Inferior parietal cortex (tissue), 1 donor: ENCODE results near the gene MDFI.
A peak's percentile ranks its signal among the peaks of the same experiment; 100 is the strongest.

ENCODE experiments used
- DNase-seq: peaks from one replicate; pipeline ENCODE4 v3.0.0-alpha.2; 2016; ENCODE audit errors: extremely low spot score

Gene MDFI

DNA sequence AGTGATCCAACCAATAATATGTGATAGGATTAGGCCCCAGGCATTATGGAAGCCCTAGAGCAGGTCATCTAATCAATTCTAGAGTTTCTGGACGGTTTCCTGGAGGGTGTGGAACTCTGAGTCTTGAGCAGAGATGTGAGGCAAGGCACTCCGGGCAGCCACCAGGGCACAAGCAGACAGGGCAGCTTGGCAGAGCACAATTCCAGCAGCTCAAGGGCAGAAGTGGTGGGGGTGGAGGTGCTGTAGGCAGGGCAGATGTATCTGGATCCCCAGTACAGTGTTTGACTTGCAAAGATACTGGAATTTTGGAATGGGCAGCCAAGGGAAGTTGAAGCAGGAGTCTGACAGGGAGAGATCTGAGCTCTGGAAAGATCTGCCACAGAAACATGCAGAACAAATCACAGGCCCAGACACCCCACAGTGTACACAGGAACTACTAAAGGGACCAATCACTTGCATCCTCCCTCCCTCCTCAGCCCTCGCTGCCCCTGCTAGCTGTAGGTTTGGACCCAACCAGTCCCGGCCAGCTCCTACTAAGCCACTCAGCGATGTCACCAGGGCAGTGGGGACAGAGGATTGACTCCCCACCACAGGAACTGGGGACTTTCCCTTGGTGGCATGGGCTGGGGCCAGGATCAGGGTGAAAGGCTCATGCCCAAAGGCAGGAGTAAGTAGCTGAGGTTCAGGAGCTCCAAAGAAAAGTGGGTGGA, 50.1 kb downstream of the MDFI start:
- no peak for DNase-seq

DNA sequence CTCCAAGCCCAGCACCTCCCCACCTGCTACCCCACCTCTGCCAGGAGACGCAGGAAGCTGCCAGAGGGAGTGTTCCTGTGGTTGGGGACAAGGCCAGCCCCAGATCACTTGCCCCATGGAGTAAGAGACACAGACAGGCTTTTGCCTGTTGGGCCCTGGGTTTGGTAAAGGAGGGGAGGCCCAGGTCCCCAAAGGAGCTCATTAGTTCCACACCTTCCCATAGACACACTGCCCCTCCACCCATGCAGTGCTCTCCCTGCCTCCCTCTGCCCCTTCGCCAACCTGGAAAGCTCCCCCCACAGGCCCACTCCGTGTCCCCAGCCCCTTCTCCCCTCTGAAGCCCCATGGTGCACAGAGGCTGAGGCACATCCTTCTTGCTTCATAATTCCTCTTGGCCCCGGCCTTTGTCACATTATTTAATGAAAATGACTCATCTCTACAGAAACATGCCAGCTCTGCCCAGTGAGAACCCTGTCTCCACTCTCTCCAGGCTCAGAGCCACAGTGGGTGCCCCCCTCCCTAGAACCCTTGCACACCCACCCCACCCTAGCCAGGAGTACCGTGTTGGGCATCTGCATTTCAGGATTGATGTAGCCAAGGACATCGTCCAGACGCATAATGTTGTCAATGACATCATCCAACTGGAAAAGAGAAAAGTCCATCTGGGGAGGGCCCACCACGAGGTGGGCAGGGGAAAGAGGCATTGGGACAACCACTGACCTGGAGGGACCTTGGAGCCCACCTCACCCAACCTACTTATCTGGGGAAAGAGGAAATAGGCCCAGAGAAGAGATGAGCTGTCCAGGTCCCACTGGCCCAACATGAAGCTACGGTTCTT, 51.1 kb downstream of the MDFI start:
- no peak for DNase-seq

GRCh38 chr6:41690541-41691330, 52.5 kb downstream of the MDFI start:
- no peak for DNase-seq

GRCh38 chr6:41691426-41692079, 53.3 kb downstream of the MDFI start:
- DNase-seq: no peak

GRCh38 chr6:41692080-41692675, 53.9 kb downstream of the MDFI start:
- no peak for DNase-seq

DNA sequence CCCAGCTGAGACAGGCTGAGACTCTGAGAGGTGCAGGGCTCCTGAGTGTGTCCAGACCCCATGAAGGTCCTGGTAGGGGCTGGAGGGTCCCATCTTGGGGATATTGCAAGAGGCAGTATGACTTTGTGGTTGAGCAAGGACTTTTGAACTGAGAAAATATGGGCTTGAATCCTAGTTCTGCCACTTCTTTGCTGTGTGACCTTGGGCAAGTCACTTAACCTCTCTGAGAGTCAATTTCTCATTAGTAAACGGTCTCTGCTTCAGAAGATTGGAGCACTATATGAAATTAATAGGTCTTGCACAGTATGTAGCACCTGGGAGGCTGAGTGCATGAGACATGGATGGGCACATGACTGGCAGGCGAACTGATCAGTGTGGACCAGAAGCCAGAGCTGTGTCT, 54.5 kb downstream of the MDFI start:
- DNase-seq: peak; percentile 22

GRCh38 chr6:41693281-41694240, 55.3 kb downstream of the MDFI start:
- peak; percentile 82 for DNase-seq

DNA sequence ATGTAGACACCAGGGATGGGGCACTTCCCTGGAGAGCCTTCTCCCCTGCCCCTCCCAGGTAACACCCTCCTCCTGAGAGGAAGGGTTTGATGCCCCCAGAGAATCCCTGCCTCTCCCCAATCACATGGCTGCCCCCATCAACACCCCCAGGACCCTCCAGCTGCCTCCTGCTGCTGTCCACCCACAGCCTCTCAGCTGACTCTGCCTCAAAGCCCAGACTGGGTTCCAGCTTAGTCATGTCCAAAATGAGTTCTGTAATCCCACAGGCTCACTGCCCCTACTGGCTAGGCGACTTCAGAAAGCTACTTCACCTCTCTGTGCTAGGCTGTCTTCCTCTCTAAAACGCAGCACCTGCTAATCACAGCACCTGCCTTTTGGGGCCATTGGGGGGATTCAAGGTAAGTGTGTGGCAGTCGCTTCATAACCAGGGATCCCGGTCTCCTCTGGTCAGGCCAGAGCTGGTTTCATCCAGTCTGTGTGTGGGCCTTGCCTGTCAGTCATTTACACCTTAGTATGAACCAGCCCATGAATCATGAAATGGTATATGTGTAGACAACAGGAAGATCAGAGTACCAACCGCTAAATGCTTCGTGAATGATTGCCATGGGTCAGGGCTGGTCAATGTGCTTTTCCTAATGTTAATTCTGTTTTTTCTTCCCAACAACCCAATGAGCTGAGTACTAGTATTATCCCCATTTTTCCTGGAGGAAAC, 56.7 kb downstream of the MDFI start:
- peak; percentile 13 for DNase-seq

DNA sequence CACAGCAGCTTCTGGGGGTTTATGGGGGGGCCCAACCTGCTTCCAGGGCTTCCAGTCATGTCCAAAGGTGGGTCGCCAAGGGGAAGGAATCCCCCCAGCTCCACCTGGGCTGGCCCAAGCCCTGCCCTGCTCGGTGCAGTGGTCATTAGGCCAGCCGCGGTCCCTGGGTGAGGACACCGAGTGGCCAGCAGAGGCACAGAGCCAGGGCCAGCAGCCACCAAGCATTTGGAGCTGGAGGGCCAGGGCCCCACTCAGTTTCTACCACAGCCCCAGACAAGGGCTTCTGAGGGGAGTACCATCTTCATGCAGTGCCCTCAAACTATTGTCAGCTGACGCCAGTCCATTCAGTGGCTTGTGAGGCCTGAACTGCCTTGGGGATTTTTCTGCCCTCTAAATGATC, 57.6 kb downstream of the MDFI start:
- no peak for DNase-seq

DNA sequence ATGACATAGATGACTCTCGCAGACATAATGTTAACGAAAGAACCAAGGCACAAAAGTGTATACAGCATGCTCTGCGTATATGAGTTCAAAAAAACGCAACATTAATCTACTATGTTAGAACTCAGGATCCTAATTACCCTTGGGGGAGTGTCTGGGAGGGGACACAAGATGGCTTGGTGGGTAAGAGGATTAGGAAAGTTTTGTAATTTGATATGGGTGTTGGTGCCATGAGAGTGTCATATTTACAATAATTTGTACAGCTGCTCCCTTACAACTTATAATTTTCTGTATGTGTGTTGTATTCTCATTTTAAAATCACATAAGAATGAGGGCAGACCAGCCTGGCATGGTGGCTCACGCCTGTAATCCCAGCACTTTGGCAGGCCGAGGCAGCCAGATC, 58.5 kb downstream of the MDFI start:
- DNase-seq: no peak

DNA sequence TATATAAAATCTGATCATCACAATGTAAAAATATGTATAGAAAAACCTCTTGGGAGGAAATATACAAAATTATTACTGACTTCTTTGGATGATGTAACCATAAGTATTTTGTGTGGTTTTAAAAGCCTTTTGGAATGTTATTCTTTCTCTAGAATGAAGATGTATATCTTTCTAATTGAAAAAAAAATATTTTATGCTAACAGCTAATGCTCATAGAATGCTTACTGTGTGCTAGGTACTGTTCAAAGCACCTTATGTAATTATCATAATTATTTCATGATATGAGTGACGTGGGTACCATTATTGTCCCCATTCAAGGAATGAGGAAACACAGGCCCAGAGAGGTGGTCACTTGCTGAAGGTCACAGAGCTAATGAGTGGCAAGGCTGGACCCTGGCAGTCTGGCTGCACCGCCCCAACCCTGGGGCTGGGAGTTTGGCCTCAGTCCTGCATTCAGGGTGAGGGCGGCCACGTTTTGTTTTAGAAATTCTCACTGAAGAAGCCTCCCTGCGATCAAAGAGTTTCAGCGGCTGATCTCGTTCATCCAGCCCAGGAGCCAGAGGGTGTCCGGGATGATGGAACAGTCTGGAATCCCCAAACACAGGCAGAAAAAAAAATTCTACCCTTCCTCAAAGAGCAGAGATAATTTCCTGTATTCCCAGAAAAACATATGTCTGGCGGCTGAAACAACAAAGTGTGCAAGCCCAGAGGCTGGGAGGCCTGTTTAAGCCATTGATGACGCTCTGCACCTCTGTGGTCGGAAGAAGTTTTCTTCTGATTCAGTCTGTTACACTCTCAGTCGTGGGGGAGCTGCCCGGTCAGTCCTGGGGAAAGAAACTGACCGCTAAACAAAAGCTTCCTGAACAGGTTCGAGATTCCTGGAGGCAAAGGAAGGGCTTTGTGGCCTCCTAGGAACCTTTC, 59.9 kb downstream of the MDFI start:
- DNase-seq: no peak

- peak; percentile 1 for DNase-seq
Observed at GRCh38 chr6:41699063-41699462, 60.8 kb downstream of the MDFI start.

GRCh38 chr6:41700463-41701347, 62.4 kb downstream of the MDFI start:
- DNase-seq: peak; percentile 3

DNA sequence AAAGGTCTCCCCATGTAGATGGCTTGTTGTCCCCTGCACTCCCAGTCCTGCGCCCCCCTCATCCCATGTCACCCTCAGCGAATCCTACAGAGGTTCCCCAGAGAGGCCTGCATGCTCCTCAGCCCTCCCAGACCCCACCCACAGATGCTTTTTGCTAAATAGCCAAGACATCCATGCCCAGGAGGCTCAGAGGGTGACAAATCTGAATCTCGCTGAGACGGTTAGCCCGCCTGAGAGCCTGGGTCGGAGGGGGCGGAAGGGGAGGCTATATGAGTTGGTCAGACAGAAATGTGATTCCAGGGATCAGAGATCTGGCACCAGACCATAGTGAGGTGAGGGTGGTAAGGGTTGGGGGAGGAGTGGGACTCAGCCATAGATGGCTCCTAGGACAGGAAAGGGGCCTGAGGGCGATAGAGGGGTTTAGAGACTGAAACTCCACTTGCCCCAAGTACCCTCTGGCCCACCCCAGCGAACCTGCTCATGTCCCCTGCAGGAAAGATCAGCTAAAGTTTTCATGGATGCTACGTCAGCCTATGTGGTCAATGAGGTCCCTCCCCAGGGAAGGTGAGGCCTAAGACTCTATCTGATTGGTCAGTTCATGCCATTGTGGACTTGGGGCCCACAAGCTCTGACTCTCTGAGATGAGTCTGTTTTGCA, 63.9 kb downstream of the MDFI start:
- no peak for DNase-seq

- DNase-seq: no peak
Observed at GRCh38 chr6:41702771-41703494, 64.7 kb downstream of the MDFI start.
